Islet of Langerhans (tissue), 1 donor: ENCODE results near the gene DCTN3.

Experiments
- FAIRE-seq: peaks from one replicate; lab custom pipeline; 2011; peaks lifted over from hg19 to GRCh38; lab: Jason Lieb, UNC

Gene DCTN3

DNA sequence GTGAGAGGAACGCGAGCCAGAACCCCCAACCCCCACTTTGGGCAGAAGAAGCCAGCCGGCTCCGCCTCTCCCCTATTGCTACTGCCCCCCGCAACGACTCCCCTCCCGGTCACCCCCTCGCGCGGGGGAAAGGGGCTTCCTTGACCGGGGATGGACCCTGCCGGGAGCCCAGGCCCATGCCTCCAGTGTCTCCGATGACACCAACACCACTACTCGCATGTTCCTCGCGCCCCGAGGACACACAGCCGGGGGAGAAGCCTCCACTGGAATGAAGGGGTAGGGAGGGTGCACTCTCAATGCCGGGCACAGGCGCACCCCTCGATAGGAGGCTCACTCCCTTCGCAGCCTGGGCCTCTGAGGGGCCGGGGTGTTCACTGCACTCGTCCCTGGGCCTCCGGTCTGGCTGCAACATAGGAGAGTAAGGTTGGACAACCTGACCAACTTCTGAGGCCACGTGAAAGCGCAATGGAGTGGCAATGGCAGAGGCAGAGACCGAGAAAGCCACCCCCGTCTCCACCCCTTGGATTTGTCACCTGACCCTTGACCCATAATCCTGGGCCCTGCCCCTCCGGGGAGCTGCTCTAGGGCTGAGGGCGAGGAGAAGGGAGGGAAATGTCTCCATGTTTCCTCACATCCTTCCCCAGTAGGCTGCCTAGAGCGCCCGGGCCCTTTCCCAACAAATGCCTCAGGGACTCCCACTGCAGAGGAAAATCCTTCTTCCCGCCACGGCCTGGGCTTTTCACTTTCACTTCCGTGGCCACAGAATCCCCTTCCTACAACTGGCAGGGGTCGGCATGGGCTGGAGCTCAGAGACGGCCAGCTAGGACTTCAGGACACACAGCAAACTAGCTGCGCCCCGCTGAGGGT, 29.7 kb downstream of the DCTN3 start:
- no peak for FAIRE-seq

DNA sequence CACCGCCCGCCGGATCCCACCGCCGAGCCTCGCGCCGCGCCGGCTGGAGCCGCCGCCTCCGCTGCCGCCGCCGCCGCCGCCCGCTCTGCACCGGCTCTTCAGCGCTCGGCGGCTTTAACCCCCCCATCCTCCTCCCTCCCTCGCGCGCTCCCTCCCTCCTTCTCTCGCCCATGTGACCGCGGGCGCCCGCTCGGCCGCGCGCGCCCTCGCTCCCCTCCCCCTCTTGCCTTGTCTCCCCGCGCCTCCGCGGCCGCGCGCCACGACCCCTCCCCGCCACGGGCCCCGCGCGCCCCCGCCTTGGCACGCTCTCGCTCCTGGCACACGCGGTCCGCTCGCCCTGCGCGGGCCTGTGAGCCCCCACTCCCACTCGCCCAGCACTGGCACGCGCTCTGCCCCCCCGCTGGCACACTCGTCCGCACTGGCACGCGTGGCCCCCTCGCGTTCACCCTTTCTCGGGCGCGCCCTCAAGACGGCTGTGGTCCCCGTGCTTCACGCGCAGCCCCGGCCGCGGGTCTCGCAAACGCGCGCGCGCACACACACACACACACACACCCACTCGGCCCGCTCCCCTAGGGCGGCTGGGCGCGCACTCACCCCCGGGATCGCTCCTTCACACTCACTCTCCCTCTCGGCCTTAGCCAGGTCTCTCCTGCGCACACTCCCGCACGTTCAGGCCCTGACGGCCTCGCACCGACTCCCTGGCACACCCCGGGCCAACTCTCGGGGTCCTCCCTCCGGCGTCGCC, 30.5 kb downstream of the DCTN3 start, which contains the start of gene CNTFR:
TSS of gene CNTFR (minus strand) at position 89 of the 745 bp plus-strand sequence. CDS start 20,743 bp downstream, outside the sequence.
- no peak for FAIRE-seq

DNA sequence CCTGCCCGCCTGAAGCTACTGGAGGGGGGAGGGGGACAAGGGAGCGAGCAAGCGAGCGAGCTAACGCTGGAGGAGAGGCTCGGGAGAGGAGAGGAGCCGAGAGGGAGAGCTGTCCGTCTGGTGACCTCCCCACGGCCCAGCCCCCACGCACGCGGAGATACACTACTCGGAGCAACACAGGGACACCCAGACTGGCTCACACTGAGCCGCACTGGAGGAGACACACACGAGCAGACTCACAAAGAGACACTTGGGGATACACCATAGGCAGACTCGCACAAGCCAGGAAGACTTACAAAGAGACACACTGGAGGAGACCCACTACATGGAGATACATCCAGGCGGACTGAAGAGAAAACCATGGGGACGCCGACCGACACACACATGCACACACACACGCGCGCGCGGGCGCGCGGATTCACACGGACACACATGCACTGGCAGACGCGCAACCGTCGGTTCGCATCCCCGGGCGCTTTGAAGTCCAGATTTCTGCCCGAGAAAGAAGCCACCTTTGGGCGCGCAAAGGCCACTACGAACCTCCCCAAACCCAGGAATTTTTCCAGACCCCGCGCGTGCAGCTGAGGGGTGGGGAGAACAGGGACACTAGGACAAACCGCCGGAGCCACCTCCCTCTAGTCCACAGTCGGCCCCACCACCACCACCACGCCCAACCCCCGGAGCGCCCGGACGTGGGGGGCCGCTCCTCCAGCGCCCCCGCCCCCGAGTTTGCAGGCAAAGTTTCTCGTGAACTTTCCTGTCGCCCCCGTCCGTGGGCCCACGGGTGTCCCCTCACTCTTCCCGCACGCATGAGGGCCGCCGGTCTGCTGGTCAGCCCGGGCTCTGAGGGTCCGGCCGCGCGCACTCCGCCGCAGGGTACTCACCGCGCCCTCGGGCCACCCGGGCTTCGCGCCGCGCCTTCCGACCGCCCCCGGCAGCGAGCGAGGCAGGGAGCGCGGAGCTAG, 31.3 kb downstream of the DCTN3 start:
- FAIRE-seq = no peak

DNA sequence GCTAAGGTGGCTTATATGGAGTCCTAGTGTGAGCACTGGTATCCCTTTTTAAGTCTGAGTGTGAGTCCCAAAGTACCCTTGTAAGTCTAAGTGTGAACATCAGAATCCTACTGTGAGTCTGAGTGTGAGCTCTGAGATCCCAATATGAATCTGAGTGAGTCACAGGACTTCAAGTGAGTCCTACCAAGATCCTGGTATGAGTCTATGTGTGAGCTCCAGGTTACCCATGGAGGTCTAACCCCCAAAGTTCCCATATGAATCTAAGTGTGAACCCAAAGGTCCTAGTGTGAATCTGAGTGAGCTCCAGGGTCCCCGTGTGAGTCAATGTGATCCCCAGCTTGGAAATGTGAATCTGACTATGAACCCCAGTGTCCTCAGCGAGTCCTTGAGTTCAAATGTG, 33.0 kb downstream of the DCTN3 start:
- FAIRE-seq = no peak

DNA sequence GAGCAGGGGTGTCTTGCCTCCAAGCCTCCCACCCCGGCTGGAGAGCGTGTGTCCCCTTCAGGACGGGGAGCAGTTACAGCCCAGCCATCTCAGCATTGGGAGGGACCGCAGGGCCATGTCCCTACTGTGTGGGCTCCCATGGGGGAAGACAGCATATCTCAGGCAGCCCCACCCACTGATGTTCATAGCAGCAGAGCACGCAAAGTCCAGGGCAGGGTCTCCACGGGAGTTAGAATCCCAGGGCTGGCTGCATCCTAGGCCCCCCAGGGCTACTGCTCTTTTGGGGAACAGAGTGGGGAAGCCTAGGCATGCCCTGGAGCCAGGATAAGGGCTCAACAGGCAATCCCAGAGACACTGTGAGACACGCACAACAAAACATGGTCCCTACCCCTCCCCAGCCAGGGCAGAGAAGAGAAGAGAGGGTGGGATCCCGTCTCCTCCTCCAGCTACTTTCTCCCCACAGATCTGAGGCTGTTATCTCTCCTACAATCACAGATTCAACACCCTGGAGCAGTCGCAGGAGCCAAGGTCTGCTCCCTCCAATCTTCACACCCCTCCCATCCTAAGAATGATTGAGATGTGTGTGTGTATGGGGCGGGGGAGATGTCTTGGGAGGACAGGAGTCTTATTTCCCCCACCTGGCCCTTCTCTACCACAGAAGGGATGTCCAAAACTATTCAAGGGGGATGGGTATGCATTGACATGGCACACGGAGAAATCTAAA, 34.2 kb downstream of the DCTN3 start:
- FAIRE-seq = no peak

DNA sequence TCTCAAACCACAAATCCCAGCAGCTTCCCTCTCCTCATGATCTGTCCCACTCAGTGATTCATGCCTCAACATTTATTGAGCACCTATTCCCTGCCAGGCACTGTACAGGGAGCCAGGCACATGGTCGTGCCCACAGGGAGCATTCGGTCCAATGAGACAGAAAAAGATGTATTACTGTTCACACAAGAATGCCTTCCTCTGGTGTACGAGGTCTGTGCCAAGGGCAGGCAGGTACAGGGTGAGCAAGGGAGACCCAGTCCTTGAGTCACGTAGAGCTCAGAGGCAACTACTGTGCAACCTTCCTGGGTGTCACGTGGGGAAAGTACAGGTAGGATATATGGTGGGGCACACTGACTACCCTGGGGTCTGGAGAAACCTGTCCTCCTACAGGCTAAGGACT, 35.3 kb downstream of the DCTN3 start:
- no peak for FAIRE-seq

DNA sequence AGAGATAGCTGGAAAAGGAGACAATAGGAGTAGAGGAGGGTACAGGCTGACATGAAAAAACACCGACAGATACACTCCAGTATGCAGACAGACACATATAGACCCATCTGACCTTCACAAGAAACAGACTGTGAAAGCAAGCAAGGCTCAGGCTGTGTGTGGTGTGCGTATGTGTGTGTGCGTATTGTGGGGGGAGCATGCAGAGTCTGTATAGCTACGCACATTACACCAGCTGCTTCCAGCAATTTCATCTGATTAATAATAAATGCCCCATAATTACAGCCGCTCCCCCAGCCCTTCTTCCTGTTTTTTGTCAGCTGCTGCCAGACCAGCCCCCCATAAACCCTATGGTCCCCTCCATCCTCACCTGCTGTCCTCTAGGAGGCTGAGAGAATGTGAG, 37.5 kb downstream of the DCTN3 start:
- no peak for FAIRE-seq

DNA sequence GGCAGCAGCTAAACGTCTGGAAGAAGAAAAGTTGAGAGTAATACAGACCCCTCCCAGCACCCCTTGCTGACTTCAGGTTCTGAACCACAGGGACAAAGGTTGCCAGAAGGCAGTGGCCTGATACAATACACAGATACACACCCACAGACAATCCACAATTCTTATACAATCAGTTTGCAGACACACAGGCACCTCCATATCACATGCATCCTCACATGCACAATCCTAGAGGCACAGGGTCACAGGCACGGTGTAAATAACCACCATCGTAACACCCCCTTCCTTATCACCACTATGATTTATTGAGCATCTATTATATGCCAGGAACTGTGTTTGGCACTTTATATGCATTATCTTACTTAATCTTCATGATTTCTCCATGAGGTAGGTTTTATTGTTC, 39.0 kb downstream of the DCTN3 start:
- FAIRE-seq = no peak

DNA sequence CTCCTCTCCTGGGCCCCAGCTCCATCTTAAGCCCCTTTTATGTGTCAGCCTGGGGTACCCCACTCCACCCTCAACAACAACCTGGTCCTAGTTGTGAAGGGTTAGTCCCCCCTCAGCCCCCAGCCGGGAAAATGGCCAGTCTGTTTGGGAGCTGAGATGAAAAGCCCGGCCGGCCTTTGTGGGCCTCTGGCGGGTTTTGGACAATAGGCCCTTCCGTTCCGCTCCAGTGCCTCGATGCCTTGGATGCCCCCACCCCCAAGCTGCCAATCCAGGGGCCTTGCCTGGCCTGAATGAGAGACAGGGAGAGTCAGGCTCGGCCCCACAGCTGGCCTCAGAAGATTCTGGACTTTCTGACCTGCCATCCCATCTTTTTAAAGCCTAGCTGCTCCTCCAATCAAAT, 39.9 kb downstream of the DCTN3 start:
- FAIRE-seq = no peak

DNA sequence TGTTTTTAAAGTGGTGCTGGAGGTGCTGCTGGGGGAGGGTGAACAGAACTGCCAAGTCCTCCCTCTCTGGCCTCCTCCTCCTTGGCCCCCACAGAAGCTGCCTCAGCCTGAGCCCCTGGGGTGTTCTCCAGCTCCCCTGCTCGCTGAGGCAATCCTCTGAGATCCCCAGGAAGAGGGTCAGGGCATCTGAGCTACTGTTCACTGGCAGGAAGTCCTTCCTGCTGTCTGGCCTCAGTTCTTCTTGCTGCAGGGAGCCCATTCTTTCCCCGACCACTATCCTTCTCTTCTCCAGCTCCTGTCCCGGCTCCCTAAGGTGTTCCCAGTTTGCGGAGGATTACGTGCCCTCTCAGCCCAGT, 40.5 kb downstream of the DCTN3 start:
- FAIRE-seq = no peak

DNA sequence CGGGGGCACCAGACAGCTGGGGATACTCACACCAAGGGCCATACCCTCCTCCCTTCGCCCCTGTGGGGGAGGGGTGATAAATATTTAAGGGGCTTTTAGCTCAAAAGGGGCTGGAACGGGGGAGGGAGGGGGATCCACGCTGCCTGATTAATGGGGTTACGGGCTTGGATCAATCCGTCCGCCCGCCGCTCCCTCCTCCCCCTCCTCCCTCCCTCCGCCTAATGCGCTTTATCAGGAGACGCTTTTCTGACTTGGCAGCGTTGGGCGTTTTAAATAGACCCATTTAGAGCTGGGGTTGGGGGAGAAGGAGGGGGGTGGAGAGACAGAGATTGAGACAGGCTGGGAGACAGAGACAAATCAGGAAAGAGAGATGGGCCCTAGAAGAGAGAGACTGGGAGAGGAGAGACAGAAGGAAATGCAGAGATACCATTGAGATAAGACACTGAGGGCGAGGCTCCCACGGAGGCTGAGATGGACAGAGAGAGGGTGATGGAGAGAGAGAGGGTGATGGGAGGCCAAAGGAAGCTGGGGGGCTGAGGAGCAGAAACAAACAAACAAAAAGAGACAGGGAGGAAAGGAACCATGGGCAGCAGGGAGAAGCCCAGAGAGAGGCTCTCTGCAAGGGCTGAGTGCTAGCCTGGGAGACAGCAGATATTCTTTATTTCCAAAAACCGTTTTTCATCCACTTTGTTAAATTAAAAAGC, 41.0 kb downstream of the DCTN3 start:
- no peak for FAIRE-seq

DNA sequence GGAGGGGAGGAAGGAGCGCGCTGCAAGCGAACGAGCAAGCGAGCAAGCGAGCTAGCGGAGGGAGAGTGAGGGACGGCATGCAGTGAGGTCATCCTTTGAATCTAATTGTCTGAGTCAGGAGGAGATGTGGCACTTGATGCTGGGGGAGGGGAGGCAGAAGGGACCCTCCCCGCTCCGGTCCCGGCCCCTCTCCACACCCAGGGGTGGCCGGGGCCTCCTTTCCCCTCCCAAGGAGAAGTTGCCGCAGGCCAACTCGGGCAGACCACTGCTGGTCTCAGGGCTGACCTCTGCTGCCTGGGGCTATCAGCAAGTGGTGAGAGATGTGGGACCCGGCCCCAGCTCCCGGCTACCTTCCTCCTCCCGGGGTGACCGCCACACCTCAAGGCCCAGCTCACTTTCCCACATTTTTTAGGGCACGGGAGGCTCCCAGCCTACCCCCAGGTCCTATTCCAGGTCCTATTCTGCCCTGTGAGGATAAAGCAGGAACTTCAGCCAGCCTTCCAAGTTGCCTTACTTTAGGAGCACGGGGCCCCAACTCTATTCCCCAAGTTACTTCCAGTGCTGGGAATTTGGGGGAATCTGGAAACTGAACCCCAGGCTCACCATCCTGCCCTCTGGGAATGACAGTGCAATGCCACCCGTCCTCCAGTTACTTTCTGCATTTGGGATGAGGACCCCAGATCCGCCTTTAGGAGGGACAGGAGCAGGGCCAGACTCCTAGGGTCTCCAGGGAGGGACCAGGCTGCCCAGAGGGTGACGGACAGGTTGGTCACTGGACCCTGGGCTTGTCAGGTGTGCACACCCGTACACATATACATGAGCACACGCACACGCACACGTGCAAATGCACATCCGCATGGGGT, 41.8 kb downstream of the DCTN3 start:
- no peak for FAIRE-seq

DNA sequence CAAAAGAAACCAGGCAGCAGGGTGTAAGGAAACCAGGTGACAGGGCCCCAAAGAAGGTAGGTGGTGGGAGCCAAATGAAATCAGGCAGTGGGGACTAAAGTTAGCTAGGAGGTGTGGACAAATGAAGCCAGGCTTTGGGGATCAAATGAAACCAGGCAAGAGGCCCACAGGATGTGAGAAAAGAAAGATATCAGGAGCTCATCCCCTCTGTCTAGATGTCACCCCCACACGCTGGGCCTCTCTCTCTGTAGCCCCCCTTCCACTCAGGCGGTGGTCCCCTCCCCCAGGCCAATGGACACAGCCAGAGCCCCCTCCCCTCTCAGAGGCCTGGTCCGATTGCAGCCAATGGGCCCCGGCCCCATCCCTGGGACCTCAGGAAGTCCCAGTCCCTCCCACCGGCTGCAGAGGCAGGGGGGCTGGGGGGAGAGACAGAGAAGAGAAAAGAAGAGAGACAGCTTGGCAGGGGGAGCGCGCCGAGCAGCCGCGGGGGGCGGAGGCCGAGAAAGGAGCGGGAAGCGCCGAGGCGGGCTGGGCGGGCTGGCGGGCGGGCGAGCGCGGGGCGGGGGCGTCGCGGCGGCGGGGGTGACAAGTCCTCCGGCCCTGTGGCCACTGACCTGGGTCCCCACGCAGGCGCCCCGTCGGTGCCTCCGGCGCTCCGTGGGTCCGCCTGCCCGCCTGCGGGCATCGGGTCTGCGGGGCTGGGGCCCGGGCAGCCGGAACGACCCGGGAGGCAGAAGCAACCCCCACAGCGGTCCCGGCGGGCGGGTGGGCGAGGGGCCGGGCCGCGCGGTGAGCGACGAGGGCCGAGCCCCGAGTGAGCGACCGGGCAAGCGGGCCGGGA, 42.7 kb downstream of the DCTN3 start:
- FAIRE-seq = no peak

DNA sequence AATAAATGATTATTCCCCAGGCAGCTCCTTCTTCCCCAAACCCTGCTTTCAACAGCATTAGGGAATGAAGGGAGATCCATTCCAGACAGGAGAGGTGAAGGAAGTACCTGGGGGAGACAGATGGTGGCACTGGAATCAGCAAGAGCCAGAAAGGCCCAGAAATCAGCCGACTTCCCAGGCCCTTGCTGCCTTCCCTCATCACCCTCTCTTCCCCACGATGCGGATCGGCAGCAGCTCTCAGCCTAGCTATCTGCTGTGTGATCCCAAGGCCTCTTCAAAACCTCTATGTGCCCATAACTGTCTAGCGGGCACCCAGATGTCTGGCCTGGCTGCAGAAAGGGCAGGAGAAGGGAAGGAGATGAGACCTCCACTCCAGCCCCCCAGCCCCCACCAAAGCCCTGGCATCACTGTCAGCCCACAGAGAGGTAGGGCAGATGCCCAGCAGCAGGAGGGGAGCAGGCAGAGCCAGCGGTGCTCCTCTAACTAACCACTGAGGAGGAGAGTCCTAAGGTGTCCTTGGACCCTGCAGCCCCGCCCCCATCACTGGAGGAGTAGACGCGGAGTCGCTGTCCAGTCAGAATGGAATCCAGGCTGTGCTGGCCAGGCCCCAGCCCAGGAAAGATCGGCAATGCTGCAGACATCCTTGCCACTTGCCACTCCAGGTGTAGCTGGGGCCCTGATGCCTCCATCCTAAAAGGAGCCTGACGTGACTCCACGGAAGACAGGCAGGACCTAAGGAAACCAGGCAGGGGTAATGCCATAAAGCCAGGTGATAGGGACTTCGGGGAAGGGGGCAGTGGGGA, 43.5 kb downstream of the DCTN3 start:
- FAIRE-seq = no peak

DNA sequence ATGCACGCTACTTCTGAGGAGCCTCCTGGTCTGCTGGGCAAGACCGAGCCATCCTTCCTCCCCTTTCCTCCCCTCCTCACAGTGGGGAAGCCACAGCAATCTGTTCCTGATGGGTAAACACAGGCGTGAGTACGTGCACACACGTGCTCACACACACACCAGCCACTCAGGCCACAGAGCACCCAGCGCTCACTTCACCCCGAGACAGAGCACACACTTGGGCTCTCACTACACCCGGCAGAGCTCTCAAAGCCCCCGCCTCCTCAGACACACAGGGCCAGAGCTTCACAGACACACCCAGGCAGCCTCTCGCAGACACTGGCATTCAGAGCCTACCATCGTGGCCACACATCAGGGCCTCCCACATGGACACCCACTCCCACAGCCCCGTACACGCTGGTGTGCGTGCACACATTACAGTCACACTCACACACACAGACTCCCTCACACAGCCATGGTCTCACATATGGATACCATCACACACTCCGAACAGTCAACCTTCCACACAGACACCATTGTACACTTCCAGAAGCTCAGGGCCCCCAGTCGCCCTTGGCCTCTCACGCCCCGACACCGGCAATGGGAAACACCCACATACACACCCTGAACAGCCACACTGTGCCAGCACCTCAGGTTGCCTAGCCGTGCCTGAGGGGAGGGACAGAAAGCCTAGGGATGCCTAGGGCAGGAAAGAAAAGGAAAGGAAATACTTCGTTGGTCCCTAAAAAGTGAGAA, 44.3 kb downstream of the DCTN3 start:
- FAIRE-seq = no peak

DNA sequence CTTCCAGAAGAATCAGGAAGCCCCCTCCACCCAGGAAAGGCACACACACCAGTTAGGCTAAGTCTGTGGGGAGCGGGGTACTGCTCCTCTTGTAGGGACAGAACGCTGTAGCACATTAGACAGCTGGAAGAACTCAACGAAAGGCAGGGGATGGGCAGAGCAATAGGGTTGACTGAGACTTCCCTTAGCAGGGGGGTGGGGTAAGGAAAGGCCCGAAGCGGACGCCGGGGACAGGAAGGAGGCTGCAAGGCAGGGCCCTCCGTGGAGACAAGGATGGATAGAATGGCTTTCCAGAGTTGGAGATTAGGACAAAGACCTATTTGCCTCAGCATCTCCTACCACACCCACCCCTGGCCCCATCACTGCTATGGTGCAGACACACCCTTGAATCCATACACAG, 45.1 kb downstream of the DCTN3 start:
- no peak for FAIRE-seq

DNA sequence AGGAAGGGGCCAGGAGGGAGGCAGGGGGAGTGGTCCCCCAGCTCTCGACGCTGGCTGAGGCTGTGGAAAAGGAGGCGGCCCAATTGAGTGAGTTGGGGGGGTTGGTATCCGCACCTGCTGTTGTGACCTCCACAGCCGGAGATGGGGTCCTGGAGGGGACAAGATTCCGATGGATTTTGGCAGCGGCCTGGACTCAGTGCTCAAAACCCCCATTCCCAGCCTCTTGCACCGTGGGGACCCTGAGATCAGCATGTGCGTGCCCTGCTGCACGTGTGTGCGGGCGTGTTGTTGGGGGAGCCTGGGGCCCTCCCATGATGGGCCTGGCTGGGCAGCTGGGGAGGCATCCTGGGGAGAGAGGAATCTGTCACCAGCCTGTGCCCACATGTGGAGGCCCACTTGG, 45.7 kb downstream of the DCTN3 start:
- no peak for FAIRE-seq
